Mononuclear cell (primary cell): ENCODE measurements around the gene MUTYH. TPM values are rescaled to one million over a fixed set of nuclear protein-coding genes. Genes with fewer than 3 reads are reported as not detected.
"Not testable (repeated sequence)": the region's sequence is repeated elsewhere in the genome, so short reads cannot be mapped to it uniquely, and the experiment has no call there.

ENCODE experiments used
- H3K27me3 ChIP-seq: 2 replicates; pipeline ENCODE4 v1.6.0; 2011; ENCODE audit warnings: low read length, control low read depth; ENCODE audit not compliant: insufficient read depth
- H3K4me1 ChIP-seq: 2 replicates; pipeline ENCODE4 v1.5.1; 2011; ENCODE audit warnings: mild to moderate bottlenecking, low read length, control low read depth; ENCODE audit not compliant: insufficient read depth
- H3K4me3 ChIP-seq: 2 replicates; pipeline ENCODE4 v1.5.1; 2011; ENCODE audit warnings: mild to moderate bottlenecking, low read length, moderate library complexity
- H3K9me3 ChIP-seq: 2 replicates; pipeline ENCODE4 v1.5.1; 2011; ENCODE audit warnings: low read depth, mild to moderate bottlenecking, control low read depth, low read length
- total RNA-seq: library from RNA; depleted of rRNA; stranded (reverse); fragments of >200 nt; gene quantifications from one replicate; pipeline ENCODE4 v1.2.3, GENCODE V29; 2012

MUTYH gene
- 16.4 TPM for total RNA-seq

- H3K4me3 ChIP-seq: peak within 1 kb of the TSS; percentile 84
- no peaks in the 10 kb centered on the region for H3K27me3 ChIP-seq
- no peaks in the 10 kb centered on the region for H3K9me3 ChIP-seq
- peaks cover 36% of the 10 kb centered on the region for H3K4me1 ChIP-seq
Observed at GRCh38 chr1:45339789-45340558, at the start of gene MUTYH, which contains the start of gene TOE1. MUTYH (minus strand) TSS chr1:45340440; CDS start chr1:45334505, 5,935 bp downstream. TOE1 (plus strand) TSS chr1:45340170; CDS start chr1:45340253, 83 bp downstream.

DNA sequence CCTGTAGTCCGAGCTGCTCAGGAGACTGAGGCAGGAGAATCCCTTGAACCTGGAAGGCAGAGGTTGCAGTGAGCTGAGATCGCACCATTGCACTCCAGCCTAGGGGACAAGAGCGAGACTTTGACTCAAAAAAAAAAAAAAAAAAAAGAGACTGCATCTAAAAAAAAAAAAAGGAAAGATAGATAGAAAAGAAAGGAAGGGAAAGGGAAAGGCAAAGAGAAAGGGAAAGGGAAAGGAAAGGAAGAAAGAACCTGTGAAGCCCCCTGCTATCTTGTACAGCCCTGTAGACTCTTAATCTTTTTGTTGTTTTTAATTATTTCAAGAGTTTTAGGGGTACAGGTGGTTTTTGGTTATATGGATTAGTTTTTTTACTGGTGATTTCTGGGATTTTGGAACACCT is 46.0 kb upstream of the MUTYH start:
- Histone ChIP-seq H3K4me1 (no peaks in the 10 kb centered on the region), H3K4me3 (no peak overlapping the region), H3K9me3 (no peaks in the 10 kb centered on the region), H3K27me3 (no peaks in the 10 kb centered on the region)

DNA sequence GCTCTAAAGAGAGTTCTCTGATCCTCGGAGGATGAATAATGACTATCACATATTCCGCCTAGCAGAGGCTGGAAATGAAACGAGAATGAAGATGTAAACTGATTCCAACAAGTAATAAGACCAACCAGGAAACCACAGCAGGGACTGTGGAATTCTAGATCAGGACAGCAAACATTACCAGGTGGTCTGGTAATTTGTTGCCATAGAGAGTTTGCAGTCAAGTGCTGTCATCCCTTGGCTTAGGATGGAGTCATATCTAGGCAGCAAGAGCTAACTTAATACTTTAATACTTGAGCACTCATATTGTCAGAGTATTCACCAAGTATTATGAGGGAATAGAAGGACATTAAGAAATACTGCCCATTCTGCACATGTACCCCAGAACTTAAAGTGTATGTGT is 45.1 kb upstream of the MUTYH start:
- Histone ChIP-seq H3K4me3 (no peak overlapping the region), H3K27me3 (no peaks in the 10 kb centered on the region), H3K9me3 (no peaks in the 10 kb centered on the region), H3K4me1 (no peaks in the 10 kb centered on the region)

- H3K9me3 ChIP-seq, H3K4me1 ChIP-seq, H3K4me3 ChIP-seq, H3K27me3 ChIP-seq: not testable (repeated sequence)
Observed at GRCh38 chr1:45384213-45384612, 44.0 kb upstream of the MUTYH start.

DNA sequence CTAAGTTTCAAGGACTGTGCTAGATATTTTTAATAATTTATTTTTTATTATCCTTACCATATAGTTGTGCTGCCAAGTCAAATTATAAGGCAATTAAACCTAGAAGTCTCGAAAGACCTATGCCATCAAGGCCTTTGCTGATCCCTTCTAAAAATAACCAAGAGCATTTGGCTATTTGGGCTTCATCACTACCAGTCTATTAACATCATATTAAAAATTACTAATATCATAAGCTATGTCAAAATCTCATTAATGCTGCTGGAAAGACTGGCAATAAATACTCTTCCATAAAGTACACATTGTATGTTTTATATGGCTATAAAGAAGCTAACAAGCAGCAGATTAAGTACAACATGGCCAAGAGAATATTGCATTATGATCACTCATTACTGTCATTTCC is 43.0 kb upstream of the MUTYH start:
- Histone ChIP-seq H3K9me3 (no peaks in the 10 kb centered on the region), H3K27me3 (no peaks in the 10 kb centered on the region), H3K4me1 (no peaks in the 10 kb centered on the region), H3K4me3 (no peak overlapping the region)

DNA sequence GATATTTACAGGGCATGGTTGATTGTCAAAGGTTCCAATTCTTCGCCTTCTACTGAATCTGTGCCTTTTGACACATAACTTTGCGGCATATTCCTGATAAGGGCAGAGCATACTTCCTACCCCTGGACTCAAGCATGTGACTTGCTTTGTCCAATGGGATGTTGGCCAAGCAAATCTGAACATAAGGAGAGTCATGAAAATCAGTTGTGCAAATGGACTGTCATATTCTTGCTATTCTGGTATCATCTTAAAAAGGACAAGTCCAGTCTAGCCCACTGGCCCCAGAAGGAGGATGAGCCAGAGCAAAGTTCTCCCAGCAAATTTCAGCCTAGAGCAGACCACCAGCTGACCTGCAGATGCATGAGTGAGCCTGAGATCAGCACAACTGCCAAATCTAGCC is 41.0 kb upstream of the MUTYH start:
- H3K9me3 ChIP-seq: no peaks in the 10 kb centered on the region
- H3K27me3 ChIP-seq: no peaks in the 10 kb centered on the region
- H3K4me1 ChIP-seq: no peaks in the 10 kb centered on the region
- H3K4me3 ChIP-seq: no peak overlapping the region

DNA sequence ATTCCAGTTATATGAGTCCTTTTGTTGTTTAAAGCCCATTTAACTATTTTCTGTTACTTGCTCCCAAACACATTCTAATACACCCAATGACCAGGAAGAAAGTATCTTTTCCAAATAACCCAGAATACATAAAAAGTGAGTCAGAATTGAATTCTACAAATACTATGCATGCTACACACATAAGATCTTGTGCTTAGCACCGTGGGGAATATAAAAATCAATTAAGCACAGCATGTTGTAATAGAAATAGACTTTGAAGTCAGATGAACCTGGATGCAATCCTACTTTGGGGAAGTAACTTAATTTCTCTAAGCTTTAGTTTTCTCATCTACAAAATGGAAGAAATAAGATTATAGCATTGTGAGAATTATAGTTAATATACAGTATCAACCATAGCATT is 40.5 kb upstream of the MUTYH start:
- Histone ChIP-seq H3K4me1 (no peaks in the 10 kb centered on the region), H3K4me3 (no peak overlapping the region), H3K27me3 (no peaks in the 10 kb centered on the region), H3K9me3 (no peaks in the 10 kb centered on the region)

- Histone ChIP-seq H3K4me3 (no peak overlapping the region), H3K4me1 (no peaks in the 10 kb centered on the region), H3K27me3 (no peaks in the 10 kb centered on the region), H3K9me3 (no peaks in the 10 kb centered on the region)
Observed at GRCh38 chr1:45380125-45380524, 39.9 kb upstream of the MUTYH start.

DNA sequence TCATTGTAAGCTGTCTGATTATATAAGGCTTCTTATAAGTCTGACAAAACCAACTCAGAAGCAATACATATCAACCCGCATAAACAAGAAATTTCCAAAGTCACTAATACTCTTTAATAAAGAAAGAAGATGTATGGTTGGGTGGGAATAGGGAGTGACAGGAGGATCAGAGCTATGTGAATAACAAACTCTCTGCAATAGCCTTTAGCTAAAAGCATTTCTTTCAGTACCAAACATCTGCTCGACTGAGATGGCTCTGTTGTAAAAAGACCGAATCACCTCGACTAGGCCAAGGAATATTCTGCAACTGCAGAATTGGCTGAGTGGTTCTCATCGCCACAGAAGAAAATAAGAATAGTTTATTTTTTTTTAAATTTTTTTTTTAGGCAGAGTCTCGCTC is 39.3 kb upstream of the MUTYH start:
- H3K4me3 ChIP-seq: no peak overlapping the region
- no peaks in the 10 kb centered on the region for H3K9me3 ChIP-seq
- H3K4me1 ChIP-seq: no peaks in the 10 kb centered on the region
- no peaks in the 10 kb centered on the region for H3K27me3 ChIP-seq

GRCh38 chr1:45378184-45378583 is 37.9 kb upstream of the MUTYH start:
- H3K4me1 ChIP-seq: no peaks in the 10 kb centered on the region
- no peaks in the 10 kb centered on the region for H3K9me3 ChIP-seq
- no peak overlapping the region for H3K4me3 ChIP-seq
- H3K27me3 ChIP-seq: no peaks in the 10 kb centered on the region

- no peaks in the 10 kb centered on the region for H3K4me1 ChIP-seq
- H3K9me3 ChIP-seq: no peaks in the 10 kb centered on the region
- H3K4me3 ChIP-seq: no peak overlapping the region
- H3K27me3 ChIP-seq: no peaks in the 10 kb centered on the region
Observed at GRCh38 chr1:45375104-45376090, 35.2 kb upstream of the MUTYH start.

DNA sequence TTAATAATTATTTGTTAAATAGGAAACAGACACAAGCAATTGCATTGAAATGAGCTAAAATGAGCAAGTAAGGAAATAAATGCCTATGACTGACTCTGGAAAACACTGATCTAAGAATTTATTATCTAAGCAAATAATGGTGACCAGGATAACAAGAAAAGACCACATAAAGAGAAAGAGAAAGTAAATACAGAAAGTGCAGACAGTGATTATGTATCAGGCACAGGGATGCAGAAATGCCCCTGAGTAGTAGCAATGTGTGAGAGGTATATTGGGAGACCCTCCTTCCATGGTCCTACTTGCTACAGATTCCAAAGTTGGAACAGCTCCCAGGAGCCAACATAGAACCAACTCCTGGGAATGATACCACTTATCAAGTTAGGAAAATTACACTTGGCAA is 33.3 kb upstream of the MUTYH start:
- no peaks in the 10 kb centered on the region for H3K27me3 ChIP-seq
- H3K4me3 ChIP-seq: no peak overlapping the region
- H3K9me3 ChIP-seq: no peaks in the 10 kb centered on the region
- no peaks in the 10 kb centered on the region for H3K4me1 ChIP-seq

DNA sequence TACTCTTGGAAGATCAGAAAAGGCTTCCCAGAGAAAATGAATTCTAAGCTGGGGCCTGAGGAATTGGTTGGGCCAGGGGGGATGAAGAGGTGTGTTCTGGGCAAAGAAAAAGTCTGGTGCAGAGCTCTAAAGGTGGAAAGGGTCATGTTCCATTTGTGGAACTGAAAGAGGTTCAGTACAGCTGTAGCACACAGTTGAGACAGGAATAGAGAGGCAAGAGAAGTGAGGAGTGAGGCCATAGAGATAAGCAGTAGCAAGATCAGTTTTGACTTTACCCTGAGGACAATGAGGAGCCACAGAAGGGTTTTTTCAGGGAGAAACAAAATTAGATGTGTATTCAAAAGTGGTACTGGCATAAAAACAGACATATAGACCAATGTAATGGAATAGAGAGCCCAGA is 30.3 kb upstream of the MUTYH start:
- no peaks in the 10 kb centered on the region for H3K4me1 ChIP-seq
- H3K4me3 ChIP-seq: no peak overlapping the region
- no peaks in the 10 kb centered on the region for H3K27me3 ChIP-seq
- no peaks in the 10 kb centered on the region for H3K9me3 ChIP-seq

GRCh38 chr1:45365051-45365450 is 24.8 kb upstream of the MUTYH start:
- H3K4me3 ChIP-seq: no peak overlapping the region
- H3K27me3 ChIP-seq: no peaks in the 10 kb centered on the region
- H3K9me3 ChIP-seq: no peaks in the 10 kb centered on the region
- peaks cover 8% of the 10 kb centered on the region for H3K4me1 ChIP-seq

DNA sequence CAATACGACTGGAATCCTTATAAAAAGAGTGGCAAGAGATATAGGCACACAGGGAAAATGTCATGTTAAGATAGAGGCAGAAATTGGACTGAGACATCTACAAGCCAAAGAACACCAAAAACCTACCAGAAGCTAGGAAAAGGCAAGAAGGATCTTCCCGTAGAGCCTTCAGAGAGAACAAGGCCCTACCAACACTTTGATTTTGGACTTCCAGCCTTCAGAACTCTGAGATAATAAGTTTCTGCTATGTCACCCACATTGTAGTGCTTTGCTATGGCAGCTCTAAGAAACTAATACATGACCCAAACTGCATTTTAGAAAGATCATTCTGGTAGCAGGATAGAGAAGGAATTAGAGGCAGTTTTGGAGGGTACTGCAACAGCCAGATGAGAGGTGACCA is 24.1 kb upstream of the MUTYH start:
- H3K4me1 ChIP-seq: peaks cover 11% of the 10 kb centered on the region
- H3K4me3 ChIP-seq: no peak overlapping the region
- no peaks in the 10 kb centered on the region for H3K27me3 ChIP-seq
- no peaks in the 10 kb centered on the region for H3K9me3 ChIP-seq
